ENCODE data around the gene AK5.

AK5 gene

GRCh38 chr1:77473690-77474089, 191.9 kb downstream of the AK5 start:
- no peak for TF ChIP-seq POLR2A (IDR thresholded peaks at IDR 0.05; ENCODE audit: extremely low read depth, insufficient read length)
- TF ChIP-seq CTCF (IDR thresholded peaks at IDR 0.05; ENCODE audit: low read depth, low read length), result no peak
- TF ChIP-seq MAX (IDR thresholded peaks at IDR 0.05; ENCODE audit: low read depth, low read length), result no peak
- no peak for TF ChIP-seq MYC (IDR thresholded peaks at IDR 0.05; ENCODE audit: low read depth, low read length)
- no peak overlapping the region for H3K4me3 ChIP-seq (ENCODE audit: low read depth, low read length)
- no peak for DNase-seq (ENCODE audit: low read depth)

GRCh38 chr1:77475641-77476040, 193.8 kb downstream of the AK5 start:
- H3K4me3 ChIP-seq (ENCODE audit: low read depth, low read length), result no peak overlapping the region
- TF ChIP-seq POLR2A (IDR thresholded peaks at IDR 0.05; ENCODE audit: extremely low read depth, insufficient read length) (no peak), MYC (IDR thresholded peaks at IDR 0.05; ENCODE audit: low read depth, low read length) (no peak), MAX (IDR thresholded peaks at IDR 0.05; ENCODE audit: low read depth, low read length) (no peak), CTCF (IDR thresholded peaks at IDR 0.05; ENCODE audit: low read depth, low read length) (no peak)
- peak; percentile 51 for DNase-seq (ENCODE audit: low read depth)

GRCh38 chr1:77476475-77476874, 194.7 kb downstream of the AK5 start:
- peak; percentile 14 for DNase-seq (ENCODE audit: low read depth)
- no peak overlapping the region for H3K4me3 ChIP-seq (ENCODE audit: low read depth, low read length)
- no peak for TF ChIP-seq MYC (IDR thresholded peaks at IDR 0.05; ENCODE audit: low read depth, low read length)
- no peak for TF ChIP-seq CTCF (IDR thresholded peaks at IDR 0.05; ENCODE audit: low read depth, low read length)
- TF ChIP-seq MAX (IDR thresholded peaks at IDR 0.05; ENCODE audit: low read depth, low read length), result no peak
- TF ChIP-seq POLR2A (IDR thresholded peaks at IDR 0.05; ENCODE audit: extremely low read depth, insufficient read length), result no peak

- TF ChIP-seq POLR2A (IDR thresholded peaks at IDR 0.05; ENCODE audit: extremely low read depth, insufficient read length), result no peak
- TF ChIP-seq MYC (IDR thresholded peaks at IDR 0.05; ENCODE audit: low read depth, low read length), result no peak
- TF ChIP-seq CTCF (IDR thresholded peaks at IDR 0.05; ENCODE audit: low read depth, low read length), result no peak
- no peak for TF ChIP-seq MAX (IDR thresholded peaks at IDR 0.05; ENCODE audit: low read depth, low read length)
- DNase-seq (ENCODE audit: low read depth), result no peak
- no peak overlapping the region for H3K4me3 ChIP-seq (ENCODE audit: low read depth, low read length)
Measured at GRCh38 chr1:77484334-77484733, 202.5 kb downstream of the AK5 start.

- TF ChIP-seq CTCF (IDR thresholded peaks at IDR 0.05; ENCODE audit: low read depth, low read length) (no peak), MAX (IDR thresholded peaks at IDR 0.05; ENCODE audit: low read depth, low read length) (no peak), POLR2A (IDR thresholded peaks at IDR 0.05; ENCODE audit: extremely low read depth, insufficient read length) (no peak), MYC (IDR thresholded peaks at IDR 0.05; ENCODE audit: low read depth, low read length) (no peak)
- DNase-seq (ENCODE audit: low read depth), result no peak
- H3K4me3 ChIP-seq (ENCODE audit: low read depth, low read length), result no peak overlapping the region
Measured at GRCh38 chr1:77484926-77485325, 203.1 kb downstream of the AK5 start.

GRCh38 chr1:77487631-77488030, 205.8 kb downstream of the AK5 start:
- no peak overlapping the region for H3K4me3 ChIP-seq (ENCODE audit: low read depth, low read length)
- no peak for DNase-seq (ENCODE audit: low read depth)
- TF ChIP-seq MAX (IDR thresholded peaks at IDR 0.05; ENCODE audit: low read depth, low read length) (no peak), MYC (IDR thresholded peaks at IDR 0.05; ENCODE audit: low read depth, low read length) (no peak), CTCF (IDR thresholded peaks at IDR 0.05; ENCODE audit: low read depth, low read length) (no peak), POLR2A (IDR thresholded peaks at IDR 0.05; ENCODE audit: extremely low read depth, insufficient read length) (no peak)

Data from NB4 (cell line).